ENCODE data around the gene RASSF9.

RASSF9 gene

GRCh38 chr12:85775091-85775490, 61.1 kb downstream of the RASSF9 start:
- in situ Hi-C loops (cut with HindIII; ENCODE audit: low sequenced_read_pairs) = no loop called here

GRCh38 chr12:85765453-85765869, 70.7 kb downstream of the RASSF9 start:
- no peak overlapping the region for H3K4me3 ChIP-seq (ENCODE audit: low read depth, low read length)
- TF ChIP-seq, protein P1, sequence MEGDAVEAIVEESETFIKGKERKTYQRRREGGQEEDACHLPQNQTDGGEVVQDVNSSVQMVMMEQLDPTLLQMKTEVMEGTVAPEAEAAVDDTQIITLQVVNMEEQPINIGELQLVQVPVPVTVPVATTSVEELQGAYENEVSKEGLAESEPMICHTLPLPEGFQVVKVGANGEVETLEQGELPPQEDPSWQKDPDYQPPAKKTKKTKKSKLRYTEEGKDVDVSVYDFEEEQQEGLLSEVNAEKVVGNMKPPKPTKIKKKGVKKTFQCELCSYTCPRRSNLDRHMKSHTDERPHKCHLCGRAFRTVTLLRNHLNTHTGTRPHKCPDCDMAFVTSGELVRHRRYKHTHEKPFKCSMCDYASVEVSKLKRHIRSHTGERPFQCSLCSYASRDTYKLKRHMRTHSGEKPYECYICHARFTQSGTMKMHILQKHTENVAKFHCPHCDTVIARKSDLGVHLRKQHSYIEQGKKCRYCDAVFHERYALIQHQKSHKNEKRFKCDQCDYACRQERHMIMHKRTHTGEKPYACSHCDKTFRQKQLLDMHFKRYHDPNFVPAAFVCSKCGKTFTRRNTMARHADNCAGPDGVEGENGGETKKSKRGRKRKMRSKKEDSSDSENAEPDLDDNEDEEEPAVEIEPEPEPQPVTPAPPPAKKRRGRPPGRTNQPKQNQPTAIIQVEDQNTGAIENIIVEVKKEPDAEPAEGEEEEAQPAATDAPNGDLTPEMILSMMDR (IDR thresholded peaks at IDR 0.05; ENCODE audit: low read depth, low read length) = no peak
- in situ Hi-C loops (cut with HindIII; ENCODE audit: low sequenced_read_pairs) = no loop called here
- no peak for DNase-seq (ENCODE audit: low read depth, low spot score)

More at GRCh38 chr12:85775091-85775490, 61.1 kb downstream of the RASSF9 start:
- DNase-seq (ENCODE audit: low read depth, low spot score) = no peak
- TF ChIP-seq, protein P1 (IDR thresholded peaks at IDR 0.05; ENCODE audit: low read depth, low read length) = no peak
- no peak overlapping the region for H3K4me3 ChIP-seq (ENCODE audit: low read depth, low read length)

- TF ChIP-seq, protein P1 (IDR thresholded peaks at IDR 0.05; ENCODE audit: low read depth, low read length) = no peak
- H3K4me3 ChIP-seq (ENCODE audit: low read depth, low read length) = no peak overlapping the region
- DNase-seq (ENCODE audit: low read depth, low spot score) = no peak
- in situ Hi-C loops (cut with HindIII; ENCODE audit: low sequenced_read_pairs) = no loop called here
These were observed 76.6 kb downstream of the RASSF9 start for GRCh38 chr12:85759623-85760022.

- TF ChIP-seq, protein P1 (IDR thresholded peaks at IDR 0.05; ENCODE audit: low read depth, low read length) = no peak
- in situ Hi-C loops (cut with HindIII; ENCODE audit: low sequenced_read_pairs) = no loop called here
These were observed 77.1 kb downstream of the RASSF9 start for GRCh38 chr12:85759091-85759490.

DNA sequence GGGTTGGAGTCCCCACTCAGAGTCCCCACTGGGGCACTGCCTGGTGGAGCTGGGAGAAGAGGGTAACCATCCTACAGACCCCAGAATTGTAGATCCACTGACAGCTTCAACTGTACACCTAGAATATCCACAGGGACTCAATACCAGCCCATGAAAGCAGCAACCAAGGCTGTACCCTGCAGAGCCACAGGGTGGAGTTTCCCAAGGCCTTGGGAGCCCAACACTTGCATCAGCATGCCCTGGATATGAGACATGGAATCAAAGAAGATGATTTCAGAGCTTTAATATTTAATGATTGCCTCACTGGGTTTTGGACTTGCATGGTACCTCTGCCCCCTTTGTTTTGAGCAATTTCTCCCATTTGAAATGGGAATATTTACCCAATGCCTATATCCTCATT, 80.4 kb downstream of the RASSF9 start:
- in situ Hi-C loops (cut with HindIII; ENCODE audit: low sequenced_read_pairs) = no loop called here
- TF ChIP-seq, protein P1 (IDR thresholded peaks at IDR 0.05; ENCODE audit: low read depth, low read length) = no peak
- DNase-seq (ENCODE audit: low read depth, low spot score) = no peak
- no peak overlapping the region for H3K4me3 ChIP-seq (ENCODE audit: low read depth, low read length)

More at GRCh38 chr12:85759091-85759490, 77.1 kb downstream of the RASSF9 start:
- no peak overlapping the region for H3K4me3 ChIP-seq (ENCODE audit: low read depth, low read length)
- no peak for DNase-seq (ENCODE audit: low read depth, low spot score)
